Stimulated activated CD4-positive, alpha-beta T cell treated with anti-CD3 and anti-CD28 coated beads, TNF-alpha, amount 100 ng/mL, for 24 hours (primary cell): ENCODE measurements around the gene B3GALT2.
"Not testable (repeated sequence)": the region's sequence is repeated elsewhere in the genome, so short reads cannot be mapped to it uniquely, and the experiment has no call there.

Source experiments
- DNase-seq, 3 experiments: peaks; one replicate each; pipeline ENCODE4 v3.0.0-alpha.2; 2020; ENCODE audit warnings: low read depth in 3 of 3

B3GALT2 gene

GRCh38 chr1:193185901-193186731 lies at the start of gene B3GALT2:
Gene B3GALT2, minus strand, starts transcription at chr1:193186613. Its CDS starts 5,051 bp downstream, at chr1:193181562.
- DNase-seq: no peak

- DNase-seq: no peak
These were observed 48.1 kb upstream of the B3GALT2 start for GRCh38 chr1:193234530-193234929.

GRCh38 chr1:193231146-193231545 lies 44.7 kb upstream of the B3GALT2 start:
- DNase-seq: not testable (repeated sequence)

- DNase-seq: no peak
These were observed 42.7 kb upstream of the B3GALT2 start for GRCh38 chr1:193229136-193229535.

GRCh38 chr1:193222056-193222615 lies 35.7 kb upstream of the B3GALT2 start:
- DNase-seq: no peak

GRCh38 chr1:193221651-193222050 lies 35.2 kb upstream of the B3GALT2 start:
- DNase-seq: no peak

- DNase-seq: no peak
These were observed 33.0 kb upstream of the B3GALT2 start for GRCh38 chr1:193219391-193219790.

GRCh38 chr1:193216920-193217319 lies 30.5 kb upstream of the B3GALT2 start:
- DNase-seq: no peak

GRCh38 chr1:193213998-193214397 lies 27.6 kb upstream of the B3GALT2 start:
- DNase-seq: no peak

GRCh38 chr1:193212637-193213036 lies 26.2 kb upstream of the B3GALT2 start:
- DNase-seq: no peak

- no peak for DNase-seq
These were observed 25.1 kb upstream of the B3GALT2 start for GRCh38 chr1:193211539-193211938.

GRCh38 chr1:193210996-193211395 lies 24.6 kb upstream of the B3GALT2 start:
- no peak for DNase-seq

- DNase-seq: no peak
These were observed 14.6 kb upstream of the B3GALT2 start for GRCh38 chr1:193201021-193201420.

- DNase-seq: no peak
These were observed 13.5 kb upstream of the B3GALT2 start for GRCh38 chr1:193199940-193200339.

GRCh38 chr1:193192586-193192985 lies 6.2 kb upstream of the B3GALT2 start:
- no peak for DNase-seq

- DNase-seq: no peak
These were observed 3.8 kb upstream of the B3GALT2 start for GRCh38 chr1:193190096-193190744.

- DNase-seq: no peak
These were observed 3.2 kb upstream of the B3GALT2 start for GRCh38 chr1:193189442-193190095.

GRCh38 chr1:193188915-193189314 lies 2.5 kb upstream of the B3GALT2 start:
- not testable (repeated sequence) for DNase-seq

- DNase-seq: no peak
These were observed 701 bp upstream of the B3GALT2 start for GRCh38 chr1:193187114-193187513.

GRCh38 chr1:193185211-193185610 lies 1.2 kb downstream of the B3GALT2 start:
- DNase-seq: no peak

- no peak for DNase-seq
These were observed 1.6 kb downstream of the B3GALT2 start for GRCh38 chr1:193184776-193185175.

GRCh38 chr1:193183019-193183627 lies 3.3 kb downstream of the B3GALT2 start:
- no peak for DNase-seq
